Hepatocyte (in vitro differentiated cells): ENCODE measurements around the gene OR51Q1.

Source experiments
- CTCF ChIP-seq: fragments of 200-600 bp; sonication (generic); IDR thresholded peaks from 2 replicates; pipeline ENCODE4 v1.5.1; 2016; ENCODE audit warnings: antibody characterized with exemption, mild to moderate bottlenecking; ENCODE audit not compliant: poor library complexity
- EZH2 ChIP-seq: fragments of 200-600 bp; sonication (generic); IDR thresholded peaks from 2 replicates; pipeline ENCODE4 v1.6.1; 2016; ENCODE audit warnings: antibody characterized with exemption, mild to moderate bottlenecking, borderline replicate concordance

- no peak for TF ChIP-seq CTCF
- TF ChIP-seq EZH2, result no peak
Observed at GRCh38 chr11:5423131-5423530, 1.2 kb downstream of the OR51Q1 start.
